Thyroid gland (tissue), 4 donors: ENCODE data around the gene GRIN3A.

Source experiments
- CTCF ChIP-seq, 6 experiments: fragments of 200-600 bp in 3 of 6; fragments of 450-650 bp in 3 of 6; sonication (generic) in 3 of 6; IDR thresholded peaks; one replicate each; pipeline ENCODE4 v1.5.1; 2016 to 2019; ENCODE audit warnings: antibody characterized with exemption in 6 of 6, mild to moderate bottlenecking in 2 of 6, inconsistent platforms in 1 of 6, moderate library complexity in 1 of 6
- POLR2A ChIP-seq, 2 donors: fragments of 450-650 bp; IDR thresholded peaks; one replicate each; pipeline ENCODE4 v1.6.1; 2017; ENCODE audit warnings: antibody characterized with exemption in 2 of 2, mild to moderate bottlenecking in 2 of 2, moderate library complexity in 1 of 2

- no peak for TF ChIP-seq CTCF (IDR thresholded peaks at IDR 0.05)
- no peak for TF ChIP-seq POLR2A (IDR thresholded peaks at IDR 0.05)
Observed at GRCh38 chr9:101758304-101758930, 20.0 kb upstream of the GRIN3A start.
